ENCODE data around the gene ELFN2. TPM values are rescaled to one million over a fixed set of nuclear protein-coding genes. Genes with fewer than 3 reads are reported as not detected.

Gene ELFN2
- total RNA-seq, 1 experiment from 2014 or later: 4.0 TPM

DNA sequence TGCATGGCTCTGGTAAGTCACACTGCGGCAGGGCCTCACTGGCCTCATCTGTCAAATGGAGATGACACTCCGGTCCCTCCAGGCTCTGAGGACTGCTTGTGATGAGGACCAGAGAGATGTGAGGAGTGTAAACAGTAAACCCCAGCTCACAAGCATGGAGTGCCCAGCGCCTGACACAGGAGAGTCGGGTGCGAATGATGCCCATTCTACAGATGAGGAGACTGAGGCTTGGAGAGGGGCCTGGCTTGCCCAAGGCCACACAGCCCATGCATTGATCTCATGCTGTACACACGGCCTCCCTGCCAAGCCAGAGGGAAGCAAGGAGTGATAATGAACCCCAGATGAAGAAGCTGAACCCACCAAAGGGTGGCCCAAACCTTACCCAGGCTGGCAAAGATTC, 37.2 kb downstream of the ELFN2 start:
- no TSS peak for BruUV-seq (replicated peaks)
- H3K4me1 ChIP-seq: peaks cover 4% of the 10 kb centered on the region; the same call in 1 of the 2 replicates
- Mint-ChIP-seq H3K4me1 (ENCODE audit: low read depth, unreplicated experiment) (peaks cover 6% of the 10 kb centered on the region), H3K36me3 (ENCODE audit: insufficient read depth, unreplicated experiment) (no peaks in the 10 kb centered on the region), H3K4me3 (ENCODE audit: unreplicated experiment) (no peak overlapping the region), H3K9me3 (ENCODE audit: unreplicated experiment) (no peaks in the 10 kb centered on the region), H3K27me3 (ENCODE audit: insufficient read depth, unreplicated experiment) (no peaks in the 10 kb centered on the region), H3K27ac (ENCODE audit: unreplicated experiment) (no peak overlapping the region)
- TF ChIP-seq, protein P1, sequence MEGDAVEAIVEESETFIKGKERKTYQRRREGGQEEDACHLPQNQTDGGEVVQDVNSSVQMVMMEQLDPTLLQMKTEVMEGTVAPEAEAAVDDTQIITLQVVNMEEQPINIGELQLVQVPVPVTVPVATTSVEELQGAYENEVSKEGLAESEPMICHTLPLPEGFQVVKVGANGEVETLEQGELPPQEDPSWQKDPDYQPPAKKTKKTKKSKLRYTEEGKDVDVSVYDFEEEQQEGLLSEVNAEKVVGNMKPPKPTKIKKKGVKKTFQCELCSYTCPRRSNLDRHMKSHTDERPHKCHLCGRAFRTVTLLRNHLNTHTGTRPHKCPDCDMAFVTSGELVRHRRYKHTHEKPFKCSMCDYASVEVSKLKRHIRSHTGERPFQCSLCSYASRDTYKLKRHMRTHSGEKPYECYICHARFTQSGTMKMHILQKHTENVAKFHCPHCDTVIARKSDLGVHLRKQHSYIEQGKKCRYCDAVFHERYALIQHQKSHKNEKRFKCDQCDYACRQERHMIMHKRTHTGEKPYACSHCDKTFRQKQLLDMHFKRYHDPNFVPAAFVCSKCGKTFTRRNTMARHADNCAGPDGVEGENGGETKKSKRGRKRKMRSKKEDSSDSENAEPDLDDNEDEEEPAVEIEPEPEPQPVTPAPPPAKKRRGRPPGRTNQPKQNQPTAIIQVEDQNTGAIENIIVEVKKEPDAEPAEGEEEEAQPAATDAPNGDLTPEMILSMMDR (IDR thresholded peaks at IDR 0.05; ENCODE audit: insufficient read depth in 1 of 2, low read depth in 1 of 2, low read length in 1 of 2, severe bottlenecking in 1 of 2, unreplicated experiment in 1 of 2): no peak
- CTCF ChIA-PET: no interaction called here
- H3K36me3 ChIP-seq (ENCODE audit: control insufficient read depth, insufficient read depth, low read length): no peaks in the 10 kb centered on the region
- intact Hi-C loops (cut with micrococcal nuclease; ENCODE audit: unreplicated experiment): no loop called here
- no peak overlapping the region for H3K4me3 ChIP-seq (ENCODE audit: low read depth, low read length)
- POLR2A ChIA-PET: no interaction called here
- H3K9me3 ChIP-seq: no peaks in the 10 kb centered on the region
- no peak for DNase-seq
- no peaks in the 10 kb centered on the region for H3K27me3 ChIP-seq (replicated peaks; ENCODE audit: control insufficient read depth, insufficient read depth, low read length)

DNA sequence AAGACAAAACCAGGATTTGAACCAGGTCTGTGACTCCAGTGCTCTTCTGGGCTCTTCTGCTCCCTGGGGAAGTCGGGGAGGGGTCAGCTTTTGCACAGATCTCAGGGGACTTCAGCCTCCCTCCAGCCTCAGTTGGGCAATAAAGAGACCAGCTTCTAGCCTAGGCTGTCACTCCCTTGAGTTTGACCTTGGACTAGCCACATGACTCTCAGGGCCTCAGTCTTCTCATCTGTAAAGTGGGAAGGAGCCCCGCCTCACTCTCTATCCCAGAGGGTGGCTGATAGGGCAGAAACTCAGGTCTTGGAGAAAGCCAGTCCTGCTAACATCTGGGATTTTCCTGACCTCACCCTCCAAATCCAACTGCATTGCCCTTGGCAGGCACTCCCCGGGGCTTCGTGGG, 38.7 kb downstream of the ELFN2 start:
- ChIA-PET POLR2A (no interaction called here), CTCF (interaction anchor here (0.6 kb wide), 1 partner anchor 121 kb away, joined by 3 read pairs; no protein-coding TSS in a partner anchor)
- DNase-seq: no peak
- no peaks in the 10 kb centered on the region for H3K36me3 ChIP-seq (ENCODE audit: control insufficient read depth, insufficient read depth, low read length)
- H3K4me3 ChIP-seq (ENCODE audit: low read depth, low read length): no peak overlapping the region
- Mint-ChIP-seq H3K4me1 (ENCODE audit: low read depth, unreplicated experiment) (peaks cover 6% of the 10 kb centered on the region), H3K9me3 (ENCODE audit: unreplicated experiment) (no peaks in the 10 kb centered on the region), H3K27ac (ENCODE audit: unreplicated experiment) (peak overlapping the region; percentile 56), H3K36me3 (ENCODE audit: insufficient read depth, unreplicated experiment) (no peaks in the 10 kb centered on the region), H3K4me3 (ENCODE audit: unreplicated experiment) (no peak overlapping the region), H3K27me3 (ENCODE audit: insufficient read depth, unreplicated experiment) (no peaks in the 10 kb centered on the region)
- TF ChIP-seq, protein P1 (IDR thresholded peaks at IDR 0.05; ENCODE audit: insufficient read depth in 1 of 2, low read depth in 1 of 2, low read length in 1 of 2, severe bottlenecking in 1 of 2, unreplicated experiment in 1 of 2): no peak
- intact Hi-C loops (cut with micrococcal nuclease; ENCODE audit: unreplicated experiment): no loop called here
- H3K27me3 ChIP-seq (replicated peaks; ENCODE audit: control insufficient read depth, insufficient read depth, low read length): no peaks in the 10 kb centered on the region
- no peaks in the 10 kb centered on the region for H3K9me3 ChIP-seq
- BruUV-seq (replicated peaks): no TSS peak
- peaks cover 4% of the 10 kb centered on the region; the same call in 1 of the 2 replicates for H3K4me1 ChIP-seq

DNA sequence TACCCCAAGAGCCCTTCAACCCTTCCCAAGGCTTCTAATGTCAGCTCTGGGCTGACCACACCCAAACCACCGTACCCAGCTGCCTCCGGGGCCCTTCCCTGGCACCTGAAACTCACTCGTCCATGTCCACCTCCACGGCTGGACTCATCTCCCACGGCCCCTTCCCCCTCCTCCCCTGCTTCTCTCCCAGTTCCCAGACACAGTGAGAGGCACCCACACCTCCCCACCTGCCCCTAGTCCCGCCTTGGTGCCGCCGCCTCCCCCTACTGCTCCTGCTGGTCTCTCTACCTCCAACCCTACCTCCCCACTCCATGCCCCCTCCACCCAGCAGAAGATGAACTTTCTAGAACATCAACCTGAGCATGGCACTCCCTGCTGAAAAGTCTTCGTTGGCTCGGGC, 39.5 kb downstream of the ELFN2 start:
- intact Hi-C loops (cut with micrococcal nuclease; ENCODE audit: unreplicated experiment): no loop called here
- Histone ChIP-seq H3K36me3 (ENCODE audit: control insufficient read depth, insufficient read depth, low read length) (no peaks in the 10 kb centered on the region), H3K27me3 (replicated peaks; ENCODE audit: control insufficient read depth, insufficient read depth, low read length) (no peaks in the 10 kb centered on the region), H3K9me3 (no peaks in the 10 kb centered on the region), H3K4me3 (ENCODE audit: low read depth, low read length) (no peak overlapping the region), H3K4me1 (peaks cover 4% of the 10 kb centered on the region; the same call in 1 of the 2 replicates)
- Mint-ChIP-seq H3K4me3 (ENCODE audit: unreplicated experiment) (no peak overlapping the region), H3K9me3 (ENCODE audit: unreplicated experiment) (no peaks in the 10 kb centered on the region), H3K27ac (ENCODE audit: unreplicated experiment) (peak overlapping the region; percentile 56), H3K36me3 (ENCODE audit: insufficient read depth, unreplicated experiment) (no peaks in the 10 kb centered on the region), H3K27me3 (ENCODE audit: insufficient read depth, unreplicated experiment) (no peaks in the 10 kb centered on the region), H3K4me1 (ENCODE audit: low read depth, unreplicated experiment) (peaks cover 6% of the 10 kb centered on the region)
- TF ChIP-seq, protein P1 (IDR thresholded peaks at IDR 0.05; ENCODE audit: insufficient read depth in 1 of 2, low read depth in 1 of 2, low read length in 1 of 2, severe bottlenecking in 1 of 2, unreplicated experiment in 1 of 2): no peak
- CTCF ChIA-PET: no interaction called here
- POLR2A ChIA-PET: no interaction called here
- no peak for DNase-seq
- BruUV-seq (replicated peaks): no TSS peak

Data from Caco-2 (cell line).